Cardiac fibroblast (primary cell): ENCODE results near the gene TMEM135.

Experiments used
- DNase-seq, 2 donors: peaks; one replicate each; pipeline versions ENCODE4 v3.0.0 to v3.0.0-alpha.2; 2010; ENCODE audit warnings: low read depth in 2 of 2
- H3K4me3 ChIP-seq, 2 donors: replicated peaks in 1 of 2; 1 replicate in 1 of 2; 2 replicates in 1 of 2; pipeline ENCODE4 v1.5.1; 2011; ENCODE audit warnings: low read depth in 2 of 2, low read length in 2 of 2, mild to moderate bottlenecking in 2 of 2, moderate library complexity in 1 of 2
- TF ChIP-seq, protein P1 (sequence below): IDR thresholded peaks from one replicate; pipeline ENCODE4 v1.5.1; 2011; ENCODE audit warnings: low read depth, mild to moderate bottlenecking, low read length, inconsistent platforms

TMEM135 gene

DNA sequence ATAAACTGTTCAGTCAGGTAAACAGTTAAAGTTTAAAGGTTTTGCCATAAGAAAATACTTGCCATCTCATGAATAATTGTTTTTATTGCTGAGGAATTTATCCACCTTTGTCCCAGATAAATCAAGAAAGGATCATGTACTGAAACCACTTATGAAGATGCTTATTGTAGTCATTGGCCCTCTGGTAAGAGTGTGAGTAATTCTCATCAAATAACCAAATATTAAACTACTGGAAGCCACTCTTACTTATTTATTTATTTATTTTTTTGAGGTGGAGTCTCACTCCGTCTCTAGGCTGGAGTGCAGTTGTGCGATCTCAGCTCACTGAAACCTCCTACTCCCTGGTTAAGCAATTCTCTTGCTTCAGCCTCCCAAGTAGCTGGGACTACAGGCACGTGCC is 35.1 kb downstream of the TMEM135 start:
- no peak overlapping the region for H3K4me3 ChIP-seq
- DNase-seq = no peak
- TF ChIP-seq, protein P1, sequence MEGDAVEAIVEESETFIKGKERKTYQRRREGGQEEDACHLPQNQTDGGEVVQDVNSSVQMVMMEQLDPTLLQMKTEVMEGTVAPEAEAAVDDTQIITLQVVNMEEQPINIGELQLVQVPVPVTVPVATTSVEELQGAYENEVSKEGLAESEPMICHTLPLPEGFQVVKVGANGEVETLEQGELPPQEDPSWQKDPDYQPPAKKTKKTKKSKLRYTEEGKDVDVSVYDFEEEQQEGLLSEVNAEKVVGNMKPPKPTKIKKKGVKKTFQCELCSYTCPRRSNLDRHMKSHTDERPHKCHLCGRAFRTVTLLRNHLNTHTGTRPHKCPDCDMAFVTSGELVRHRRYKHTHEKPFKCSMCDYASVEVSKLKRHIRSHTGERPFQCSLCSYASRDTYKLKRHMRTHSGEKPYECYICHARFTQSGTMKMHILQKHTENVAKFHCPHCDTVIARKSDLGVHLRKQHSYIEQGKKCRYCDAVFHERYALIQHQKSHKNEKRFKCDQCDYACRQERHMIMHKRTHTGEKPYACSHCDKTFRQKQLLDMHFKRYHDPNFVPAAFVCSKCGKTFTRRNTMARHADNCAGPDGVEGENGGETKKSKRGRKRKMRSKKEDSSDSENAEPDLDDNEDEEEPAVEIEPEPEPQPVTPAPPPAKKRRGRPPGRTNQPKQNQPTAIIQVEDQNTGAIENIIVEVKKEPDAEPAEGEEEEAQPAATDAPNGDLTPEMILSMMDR = no peak

DNA sequence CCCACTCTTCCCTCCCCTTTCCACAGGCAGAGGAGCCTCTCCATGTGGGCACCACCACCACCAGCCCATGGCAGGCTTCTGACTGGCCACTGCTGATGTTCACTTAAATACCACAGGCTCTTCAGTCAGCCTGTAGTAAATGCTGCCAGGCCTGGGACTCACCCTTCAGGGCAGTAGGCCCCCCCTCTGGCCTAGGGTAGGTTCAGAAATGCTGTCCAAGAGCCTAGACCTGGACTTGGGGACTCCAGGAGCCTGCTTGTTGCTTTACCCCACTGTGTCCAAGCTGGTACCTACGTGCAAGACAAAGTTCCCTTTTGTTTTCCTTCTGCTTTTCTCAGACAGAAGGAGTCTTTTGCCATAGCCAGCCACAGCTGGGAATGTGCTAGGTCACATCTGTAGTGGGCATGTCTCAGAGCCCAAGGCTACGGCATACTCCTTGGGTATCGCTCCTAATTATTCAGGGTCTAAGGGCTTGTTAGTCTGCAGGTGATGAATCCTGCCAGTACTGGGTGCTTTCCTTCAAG is 38.6 kb downstream of the TMEM135 start:
- TF ChIP-seq, protein P1 = no peak
- H3K4me3 ChIP-seq = no peak overlapping the region
- DNase-seq = no peak

DNA sequence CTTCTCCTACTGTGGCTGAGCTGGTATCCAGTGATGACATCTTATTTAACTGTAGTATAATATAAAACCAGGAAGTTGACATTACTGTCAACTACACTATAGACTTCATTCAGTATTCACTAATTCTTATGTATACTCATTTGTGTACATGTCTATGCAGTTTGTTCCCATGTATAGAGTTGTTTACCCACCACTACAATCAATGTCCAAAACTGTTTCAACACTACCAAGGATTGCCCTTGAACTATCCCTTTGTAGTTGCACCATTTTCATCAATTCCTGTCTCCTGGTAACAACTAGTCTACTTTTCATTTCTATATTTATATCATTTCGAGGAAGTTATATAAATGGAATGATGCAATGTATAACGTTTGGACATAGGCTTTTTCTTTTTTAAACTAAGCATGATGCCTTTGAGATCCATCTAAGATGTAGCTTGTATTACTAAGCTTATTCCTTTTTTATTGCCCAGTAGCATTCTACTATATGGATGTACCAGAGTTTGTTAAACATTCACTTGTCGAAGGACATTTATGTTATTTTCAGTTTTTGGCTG is 39.2 kb downstream of the TMEM135 start:
- DNase-seq = no peak
- TF ChIP-seq, protein P1 = no peak
- no peak overlapping the region for H3K4me3 ChIP-seq

DNA sequence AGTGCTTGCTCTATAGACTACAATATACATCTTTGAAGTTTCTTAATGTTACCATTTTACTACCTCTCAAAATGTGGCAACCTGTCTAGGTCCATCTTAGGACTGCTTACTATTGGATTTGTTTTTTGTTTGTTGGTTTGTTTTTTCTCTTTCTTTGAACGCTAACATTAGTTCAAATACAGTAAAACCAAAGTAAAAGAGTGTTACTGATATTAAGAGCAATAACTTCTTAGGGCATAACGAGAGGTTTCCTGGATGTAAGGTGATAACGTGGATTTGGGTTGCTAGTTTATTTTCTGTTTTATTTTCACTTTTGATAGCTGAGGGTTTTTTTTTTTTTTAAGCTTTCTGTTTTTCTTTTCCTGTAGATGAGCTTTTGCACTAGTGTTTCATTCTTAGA is 43.6 kb downstream of the TMEM135 start:
- no peak for DNase-seq
- TF ChIP-seq, protein P1 = no peak
- no peak overlapping the region for H3K4me3 ChIP-seq

DNA sequence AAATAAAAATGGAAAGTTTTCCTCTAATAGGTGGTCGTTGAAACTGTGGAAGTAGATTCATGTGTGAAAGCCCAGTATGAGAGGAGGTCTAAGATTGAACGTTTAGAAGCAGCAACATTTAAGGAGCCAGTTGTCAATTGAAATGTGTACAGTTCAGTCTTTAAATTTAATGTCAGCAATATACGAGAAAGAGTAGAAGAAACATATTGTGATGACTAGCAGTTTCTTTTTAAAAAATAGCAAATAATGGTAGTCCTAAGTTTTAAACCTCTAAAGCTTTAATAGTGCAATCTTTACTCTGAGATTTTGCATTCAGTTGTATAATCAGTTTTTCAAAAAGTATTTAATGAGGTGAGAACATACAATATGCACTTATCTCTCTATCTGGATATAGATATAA is 44.9 kb downstream of the TMEM135 start:
- TF ChIP-seq, protein P1 = no peak
- no peak overlapping the region for H3K4me3 ChIP-seq
- DNase-seq = no peak

DNA sequence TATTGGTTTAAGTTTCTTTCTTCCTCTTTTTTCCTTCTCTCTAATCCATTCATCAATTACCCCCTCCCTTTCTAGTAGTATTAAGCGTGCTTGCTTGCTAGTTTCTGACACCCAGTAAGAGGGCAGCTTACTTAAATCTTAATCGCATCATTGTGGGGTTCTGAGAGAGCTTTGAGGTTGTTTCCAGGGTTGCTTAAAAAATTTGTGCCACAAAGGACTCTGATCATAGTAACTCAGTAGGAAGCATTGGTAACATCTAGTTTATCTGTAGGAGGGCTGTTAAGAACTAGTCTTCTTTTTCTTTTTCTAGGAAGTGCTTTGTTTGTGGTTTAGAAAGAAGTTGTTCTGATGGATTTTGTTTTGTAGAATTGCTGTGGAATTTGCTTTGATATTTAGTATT is 45.3 kb downstream of the TMEM135 start:
- no peak overlapping the region for H3K4me3 ChIP-seq
- DNase-seq = no peak
- TF ChIP-seq, protein P1 = no peak

DNA sequence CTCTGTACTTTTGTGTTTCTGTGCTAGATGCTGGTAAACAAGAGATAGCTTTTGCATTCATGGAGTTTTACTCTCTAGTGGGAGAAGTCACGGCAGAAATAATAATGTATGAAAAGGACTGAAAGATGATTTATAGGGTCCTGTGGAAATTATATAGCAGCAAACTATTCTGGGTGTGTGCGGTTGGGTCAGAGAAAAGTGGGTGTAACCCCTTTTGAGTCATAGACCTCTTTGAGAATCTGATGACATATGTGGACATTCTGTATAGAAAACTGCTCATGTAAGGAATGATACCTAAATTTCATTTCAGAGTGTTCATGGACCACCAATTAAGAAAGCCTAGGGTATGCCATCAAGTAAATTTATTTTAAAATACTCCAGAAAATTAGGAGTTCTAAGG is 54.4 kb downstream of the TMEM135 start:
- TF ChIP-seq, protein P1 = no peak
- DNase-seq = peak in 1 of 2 donors; percentile 60
- no peak overlapping the region for H3K4me3 ChIP-seq
